ENCODE measurements around the gene SLC45A3.
A peak's percentile ranks its signal among the peaks of the same experiment; 100 is the strongest.

Gene SLC45A3

DNA sequence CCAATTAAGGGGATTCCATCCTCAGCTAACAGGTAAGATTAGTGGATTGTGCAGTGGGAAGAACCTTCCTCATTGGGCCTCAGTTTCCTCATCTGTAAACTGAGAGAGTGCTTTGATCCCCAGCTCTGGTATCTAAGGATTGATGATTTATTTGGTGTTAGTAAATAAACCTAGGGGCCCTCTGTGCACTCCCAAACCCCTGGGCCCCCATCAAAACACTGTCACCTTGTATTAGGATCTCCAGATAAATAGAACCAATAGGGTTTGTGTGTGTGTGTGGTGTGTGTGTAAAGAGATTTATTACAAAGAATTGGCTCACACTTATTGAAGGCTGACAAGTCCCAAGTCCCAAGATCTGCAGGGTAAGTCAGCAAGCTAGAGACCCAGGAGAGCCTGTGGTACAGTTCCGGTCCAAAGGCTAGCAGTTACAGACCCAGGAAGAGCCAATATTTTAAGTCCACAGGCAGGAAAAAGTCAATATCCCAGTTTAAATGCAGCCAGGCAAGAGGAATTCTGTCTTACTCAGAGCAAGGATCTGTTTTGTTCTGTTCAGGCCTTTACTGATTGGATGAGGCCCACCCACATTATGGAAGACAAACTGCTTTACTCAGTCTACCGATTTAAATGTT lies 37.5 kb downstream of the SLC45A3 start:
- H2AK5ac ChIP-seq (ENCODE audit: low read length, severe bottlenecking): no peak overlapping the region
- peaks cover 0 to 3% of the 10 kb centered on the region in 2 experiments for H3K27me3 ChIP-seq (ENCODE audit: control insufficient read depth in 1 of 2, insufficient read depth in 1 of 2, low read length in 2 of 2)
- H2BK15ac ChIP-seq (ENCODE audit: low read depth, poor library complexity, severe bottlenecking): no peak overlapping the region
- H2BK120ac ChIP-seq (ENCODE audit: low read depth, low read length): no peak overlapping the region
- H3K9me3 ChIP-seq (ENCODE audit: control insufficient read depth, low read length): no peaks in the 10 kb centered on the region
- H4K8ac ChIP-seq (ENCODE audit: low read length): no peak overlapping the region
- no peak overlapping the region for H3K27ac ChIP-seq (ENCODE audit: low read length, poor library complexity, severe bottlenecking)
- H3K9ac ChIP-seq (ENCODE audit: low read length): no peak overlapping the region
- H3K14ac ChIP-seq (ENCODE audit: low read length in 2 of 2): no peak overlapping the region
- no peak overlapping the region for H3K4me2 ChIP-seq (ENCODE audit: low read length, poor library complexity, severe bottlenecking)
- DNase-seq: no peak
- no peak overlapping the region for H2BK12ac ChIP-seq (ENCODE audit: low read length in 2 of 2)
- no peak overlapping the region for H3K23ac ChIP-seq (ENCODE audit: low read length in 2 of 2)
- no peak overlapping the region for H3K18ac ChIP-seq (ENCODE audit: low read depth in 1 of 2, low read length in 2 of 2)
- no peak overlapping the region for H2AFZ ChIP-seq (ENCODE audit: low read depth, low read length)
- WGBS: 96% methylated on average over 2 of the region's 2 CpGs
- no peaks in the 10 kb centered on the region for H3K79me1 ChIP-seq (replicated peaks; ENCODE audit: low read length, poor library complexity, severe bottlenecking)
- no peak overlapping the region for H2BK5ac ChIP-seq (ENCODE audit: low read depth, low read length, poor library complexity, severe bottlenecking)
- H3K4me3 ChIP-seq (ENCODE audit: insufficient read depth in 1 of 2, low read depth in 1 of 2, low read length in 2 of 2): no peak overlapping the region
- H3K36me3 ChIP-seq (ENCODE audit: control insufficient read depth in 1 of 2, insufficient read depth in 2 of 2, low read depth in 1 of 2, low read length in 2 of 2): peaks cover 0 to 4% of the 10 kb centered on the region in 2 experiments
- no peak overlapping the region for H4K91ac ChIP-seq (ENCODE audit: low read length)
- no peaks in the 10 kb centered on the region for H3K4me1 ChIP-seq (ENCODE audit: control insufficient read depth, insufficient read depth, low read depth, low read length)
- H3K4ac ChIP-seq (ENCODE audit: low read depth in 1 of 2, low read length in 2 of 2): no peak overlapping the region

- no peak overlapping the region for H2BK5ac ChIP-seq (ENCODE audit: low read depth, low read length, poor library complexity, severe bottlenecking)
- H2AK5ac ChIP-seq (ENCODE audit: low read length, severe bottlenecking): no peak overlapping the region
- no peaks in the 10 kb centered on the region for H3K36me3 ChIP-seq (ENCODE audit: control insufficient read depth in 1 of 2, insufficient read depth in 2 of 2, low read depth in 1 of 2, low read length in 2 of 2)
- no peak overlapping the region for H4K8ac ChIP-seq (ENCODE audit: low read length)
- no peak overlapping the region for H2AFZ ChIP-seq (ENCODE audit: low read depth, low read length)
- H3K27ac ChIP-seq (ENCODE audit: low read length, poor library complexity, severe bottlenecking): no peak overlapping the region
- H3K23ac ChIP-seq (ENCODE audit: low read length in 2 of 2): no peak overlapping the region
- peaks cover 0 to 3% of the 10 kb centered on the region in 2 experiments for H3K27me3 ChIP-seq (ENCODE audit: control insufficient read depth in 1 of 2, insufficient read depth in 1 of 2, low read length in 2 of 2)
- H3K79me1 ChIP-seq (replicated peaks; ENCODE audit: low read length, poor library complexity, severe bottlenecking): no peaks in the 10 kb centered on the region
- no peak overlapping the region for H2BK15ac ChIP-seq (ENCODE audit: low read depth, poor library complexity, severe bottlenecking)
- no peak overlapping the region for H3K4me3 ChIP-seq (ENCODE audit: insufficient read depth in 1 of 2, low read depth in 1 of 2, low read length in 2 of 2)
- no peak overlapping the region for H3K4ac ChIP-seq (ENCODE audit: low read depth in 1 of 2, low read length in 2 of 2)
- no peaks in the 10 kb centered on the region for H3K9me3 ChIP-seq (ENCODE audit: control insufficient read depth, low read length)
- no peak overlapping the region for H3K18ac ChIP-seq (ENCODE audit: low read depth in 1 of 2, low read length in 2 of 2)
- H4K91ac ChIP-seq (ENCODE audit: low read length): no peak overlapping the region
- no peak overlapping the region for H2BK120ac ChIP-seq (ENCODE audit: low read depth, low read length)
- no peak overlapping the region for H2BK12ac ChIP-seq (ENCODE audit: low read length in 2 of 2)
- no peaks in the 10 kb centered on the region for H3K4me1 ChIP-seq (ENCODE audit: control insufficient read depth, insufficient read depth, low read depth, low read length)
- no peak overlapping the region for H3K14ac ChIP-seq (ENCODE audit: low read length in 2 of 2)
- H3K9ac ChIP-seq (ENCODE audit: low read length): no peak overlapping the region
- no peak for DNase-seq
- WGBS: 93% methylated on average over 1 of the region's 1 CpG
- no peak overlapping the region for H3K4me2 ChIP-seq (ENCODE audit: low read length, poor library complexity, severe bottlenecking)
Measured at GRCh38 chr1:205639567-205639966, 40.7 kb downstream of the SLC45A3 start.

- Histone ChIP-seq H3K14ac (ENCODE audit: low read length in 2 of 2) (no peak overlapping the region), H3K4me2 (ENCODE audit: low read length, poor library complexity, severe bottlenecking) (no peak overlapping the region), H4K8ac (ENCODE audit: low read length) (no peak overlapping the region), H2AK5ac (ENCODE audit: low read length, severe bottlenecking) (no peak overlapping the region), H3K23ac (ENCODE audit: low read length in 2 of 2) (no peak overlapping the region), H4K91ac (ENCODE audit: low read length) (no peak overlapping the region), H3K4me3 (ENCODE audit: insufficient read depth in 1 of 2, low read depth in 1 of 2, low read length in 2 of 2) (no peak overlapping the region), H3K27ac (ENCODE audit: low read length, poor library complexity, severe bottlenecking) (no peak overlapping the region), H2BK5ac (ENCODE audit: low read depth, low read length, poor library complexity, severe bottlenecking) (no peak overlapping the region), H2AFZ (ENCODE audit: low read depth, low read length) (no peak overlapping the region), H3K27me3 (ENCODE audit: control insufficient read depth in 1 of 2, insufficient read depth in 1 of 2, low read length in 2 of 2) (peaks cover 0 to 3% of the 10 kb centered on the region in 2 experiments), H3K36me3 (ENCODE audit: control insufficient read depth in 1 of 2, insufficient read depth in 2 of 2, low read depth in 1 of 2, low read length in 2 of 2) (no peaks in the 10 kb centered on the region), H3K4me1 (ENCODE audit: control insufficient read depth, insufficient read depth, low read depth, low read length) (no peaks in the 10 kb centered on the region), H2BK12ac (ENCODE audit: low read length in 2 of 2) (no peak overlapping the region), H2BK15ac (ENCODE audit: low read depth, poor library complexity, severe bottlenecking) (no peak overlapping the region), H3K9me3 (ENCODE audit: control insufficient read depth, low read length) (no peaks in the 10 kb centered on the region), H3K4ac (ENCODE audit: low read depth in 1 of 2, low read length in 2 of 2) (no peak overlapping the region), H3K79me1 (replicated peaks; ENCODE audit: low read length, poor library complexity, severe bottlenecking) (no peaks in the 10 kb centered on the region), H2BK120ac (ENCODE audit: low read depth, low read length) (no peak overlapping the region), H3K18ac (ENCODE audit: low read depth in 1 of 2, low read length in 2 of 2) (no peak overlapping the region), H3K9ac (ENCODE audit: low read length) (no peak overlapping the region)
- 94% methylated on average over 7 of the region's 9 CpGs for WGBS
- DNase-seq: no peak
Measured at GRCh38 chr1:205637854-205638468, 42.3 kb downstream of the SLC45A3 start.

GRCh38 chr1:205636732-205637131 lies 43.6 kb downstream of the SLC45A3 start:
- no peaks in the 10 kb centered on the region for H3K9me3 ChIP-seq (ENCODE audit: control insufficient read depth, low read length)
- H2AK5ac ChIP-seq (ENCODE audit: low read length, severe bottlenecking): no peak overlapping the region
- no peak overlapping the region for H4K8ac ChIP-seq (ENCODE audit: low read length)
- H3K18ac ChIP-seq (ENCODE audit: low read depth in 1 of 2, low read length in 2 of 2): no peak overlapping the region
- no peak overlapping the region for H2BK15ac ChIP-seq (ENCODE audit: low read depth, poor library complexity, severe bottlenecking)
- no peak overlapping the region for H3K4me3 ChIP-seq (ENCODE audit: insufficient read depth in 1 of 2, low read depth in 1 of 2, low read length in 2 of 2)
- no peak overlapping the region for H3K4ac ChIP-seq (ENCODE audit: low read depth in 1 of 2, low read length in 2 of 2)
- H3K14ac ChIP-seq (ENCODE audit: low read length in 2 of 2): no peak overlapping the region
- no peaks in the 10 kb centered on the region for H3K36me3 ChIP-seq (ENCODE audit: control insufficient read depth in 1 of 2, insufficient read depth in 2 of 2, low read depth in 1 of 2, low read length in 2 of 2)
- no peaks in the 10 kb centered on the region for H3K79me1 ChIP-seq (replicated peaks; ENCODE audit: low read length, poor library complexity, severe bottlenecking)
- no peak overlapping the region for H2BK5ac ChIP-seq (ENCODE audit: low read depth, low read length, poor library complexity, severe bottlenecking)
- no peak overlapping the region for H4K91ac ChIP-seq (ENCODE audit: low read length)
- H3K23ac ChIP-seq (ENCODE audit: low read length in 2 of 2): peak overlapping the region in 1 of 2 experiments; percentile 51
- no peak overlapping the region for H2BK12ac ChIP-seq (ENCODE audit: low read length in 2 of 2)
- WGBS: 87% methylated on average over 4 of the region's 4 CpGs
- DNase-seq: no peak
- no peak overlapping the region for H3K4me2 ChIP-seq (ENCODE audit: low read length, poor library complexity, severe bottlenecking)
- H2BK120ac ChIP-seq (ENCODE audit: low read depth, low read length): no peak overlapping the region
- H2AFZ ChIP-seq (ENCODE audit: low read depth, low read length): no peak overlapping the region
- H3K27me3 ChIP-seq (ENCODE audit: control insufficient read depth in 1 of 2, insufficient read depth in 1 of 2, low read length in 2 of 2): peaks cover 0 to 3% of the 10 kb centered on the region in 2 experiments
- H3K9ac ChIP-seq (ENCODE audit: low read length): peak overlapping the region; percentile 67
- H3K4me1 ChIP-seq (ENCODE audit: control insufficient read depth, insufficient read depth, low read depth, low read length): no peaks in the 10 kb centered on the region
- no peak overlapping the region for H3K27ac ChIP-seq (ENCODE audit: low read length, poor library complexity, severe bottlenecking)
